Stimulated activated naive B cell treated with anti-CD40 and anti-IgM and Interleukin-4, amounts not matched to agents 10 μg/mL and 1 μg/mL and 100 μg/mL, for 72 hours (primary cell): Measurements from ENCODE around the gene BAIAP2.

Experiments used
- ATAC-seq, 2 donors: fragments of 150-1000 bp; cut with Tn5 transposase; replicated peaks; 2 replicates each; pipeline ENCODE4 v1.10.0; 2021; ENCODE audit warnings: moderate library complexity in 1 of 2
- DNase-seq: peaks from one replicate; pipeline ENCODE4 v3.0.0; 2021
- H3K27ac Mint-ChIP-seq: one replicate; pipeline ENCODE4 v1.8.0; 2022; ENCODE audit warnings: mild to moderate bottlenecking, mixed read lengths
- H3K27me3 Mint-ChIP-seq, 2 donors: one replicate each; pipeline ENCODE4 v1.8.0; 2022; ENCODE audit warnings: mixed read lengths in 2 of 2
- H3K36me3 Mint-ChIP-seq, 2 donors: one replicate each; pipeline ENCODE4 v1.8.0; 2022; ENCODE audit warnings: mixed read lengths in 2 of 2, mild to moderate bottlenecking in 1 of 2
- H3K4me1 Mint-ChIP-seq, 2 donors: one replicate each; pipeline ENCODE4 v1.8.0; 2022; ENCODE audit warnings: mixed read lengths in 2 of 2, mild to moderate bottlenecking in 1 of 2
- H3K4me3 Mint-ChIP-seq, 2 donors: one replicate each; pipeline ENCODE4 v1.8.0; 2022; ENCODE audit warnings: mild to moderate bottlenecking in 2 of 2, mixed read lengths in 2 of 2, moderate library complexity in 1 of 2
- H3K9me3 Mint-ChIP-seq, 2 donors: one replicate each; pipeline ENCODE4 v1.8.0; 2022; ENCODE audit warnings: mixed read lengths in 2 of 2, mild to moderate bottlenecking in 1 of 2

BAIAP2 gene

GRCh38 chr17:81034779-81035520 lies at the start of gene BAIAP2:
TSS of gene BAIAP2 (plus strand) at chr17:81035151. CDS start at chr17:81035255, 104 bp downstream.
- Mint-ChIP-seq H3K9me3 (no peaks in the 10 kb centered on the region), H3K27me3 (peaks cover 65 to 81% of the 10 kb centered on the region in 2 donors), H3K27ac (no peak within 1 kb of the TSS), H3K4me1 (peaks cover 14 to 24% of the 10 kb centered on the region in 2 donors), H3K36me3 (no peaks in the 10 kb centered on the region), H3K4me3 (peak within 1 kb of the TSS; percentile 83 to 85)
- ATAC-seq (peak; percentile 88 to 89), DNase-seq (peak; percentile 84)

- Mint-ChIP-seq H3K27ac (no peak overlapping the region), H3K4me3 (no peak overlapping the region), H3K27me3 (no peaks in the 10 kb centered on the region), H3K9me3 (no peaks in the 10 kb centered on the region), H3K4me1 (peaks cover 19 to 47% of the 10 kb centered on the region in 2 donors), H3K36me3 (no peaks in the 10 kb centered on the region)
- ATAC-seq: no peak
- no peak for DNase-seq
Observed at GRCh38 chr17:80986046-80986445, 48.9 kb upstream of the BAIAP2 start.

DNA sequence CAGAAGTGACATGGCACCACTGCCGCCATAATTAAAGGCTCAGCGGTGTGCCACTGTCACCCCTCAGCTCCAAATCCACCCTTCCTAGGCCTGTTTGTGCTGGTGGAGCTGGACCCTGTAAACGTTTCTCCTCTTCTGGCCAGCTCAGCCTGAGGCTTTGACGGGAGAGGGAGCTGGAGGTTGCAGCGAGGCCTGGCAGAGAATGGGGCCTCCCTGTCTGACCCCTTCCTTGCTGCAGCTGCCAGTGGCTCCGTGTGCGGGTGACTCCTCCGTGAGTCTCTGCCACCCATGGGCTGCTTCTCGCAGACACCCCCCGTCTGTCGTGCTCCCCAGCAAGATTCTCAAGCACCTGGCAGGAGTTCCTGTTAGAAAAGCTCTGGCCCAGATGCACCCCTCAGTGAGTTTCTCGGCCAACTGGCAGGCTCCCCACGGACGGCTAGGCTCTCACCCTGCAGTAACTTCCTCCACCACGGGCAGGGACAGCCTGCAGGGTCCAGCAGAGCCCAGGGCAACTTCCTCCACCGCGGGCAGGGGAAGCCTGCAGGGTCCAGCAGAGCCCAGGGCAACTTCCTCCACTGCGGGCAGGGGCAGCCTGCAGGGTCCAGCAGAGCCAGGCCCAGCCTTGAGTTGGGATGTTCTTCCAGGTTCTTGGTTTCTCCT lies 48.0 kb upstream of the BAIAP2 start:
- Mint-ChIP-seq H3K36me3 (no peaks in the 10 kb centered on the region), H3K27me3 (no peaks in the 10 kb centered on the region), H3K27ac (peak overlapping the region; percentile 63), H3K9me3 (no peaks in the 10 kb centered on the region), H3K4me3 (peak overlapping the region; percentile 44), H3K4me1 (peaks cover 19 to 48% of the 10 kb centered on the region in 2 donors)
- peak; percentile 38 for ATAC-seq
- DNase-seq: no peak

DNA sequence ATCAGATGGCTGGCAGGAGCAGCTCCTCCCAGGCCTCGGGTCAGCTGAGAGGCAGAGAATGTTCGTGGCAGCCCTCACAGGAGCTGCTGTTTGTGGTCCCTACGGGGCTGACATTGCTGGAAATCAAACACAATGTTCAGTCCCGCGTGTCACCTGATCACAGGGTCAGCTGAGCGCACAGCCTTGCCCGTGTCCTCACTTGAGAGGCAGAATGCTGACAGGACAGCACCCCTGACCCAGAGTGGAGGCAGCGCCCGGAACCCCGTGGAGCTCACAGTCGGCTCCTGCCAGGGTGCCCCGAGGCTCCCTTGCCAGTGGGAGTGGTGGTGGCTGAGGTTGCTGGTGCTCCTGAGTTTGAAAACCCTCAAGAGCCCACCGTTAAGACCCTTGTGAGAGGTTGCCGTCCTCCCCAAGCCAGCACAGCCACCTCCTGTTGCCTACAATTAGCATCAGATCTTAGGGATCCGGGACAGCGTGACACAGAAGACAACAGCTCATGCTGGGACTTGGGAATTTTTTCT lies 47.0 kb upstream of the BAIAP2 start:
- Mint-ChIP-seq H3K4me1 (peaks cover 22 to 55% of the 10 kb centered on the region in 2 donors), H3K9me3 (no peaks in the 10 kb centered on the region), H3K27ac (peak overlapping the region; percentile 56), H3K36me3 (no peaks in the 10 kb centered on the region), H3K4me3 (no peak overlapping the region), H3K27me3 (no peaks in the 10 kb centered on the region)
- peak; percentile 6 to 16 for ATAC-seq
- no peak for DNase-seq

DNA sequence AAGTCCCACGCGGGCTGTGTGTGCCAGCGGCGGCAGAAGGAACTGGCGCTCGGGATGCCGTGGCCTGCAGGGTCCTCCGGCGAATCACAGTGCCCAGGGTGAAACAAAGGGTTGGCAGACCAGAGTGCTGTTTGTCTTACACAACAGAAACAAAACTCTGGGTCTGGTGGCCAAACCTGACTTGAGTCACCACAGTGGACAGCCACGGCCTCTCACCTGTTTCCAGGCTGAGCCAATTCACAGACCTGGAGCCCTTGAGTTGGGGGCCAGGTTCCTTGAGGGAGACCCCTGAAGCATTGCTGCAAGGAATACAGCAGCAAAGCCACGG lies 45.4 kb upstream of the BAIAP2 start:
- Mint-ChIP-seq H3K27me3 (no peaks in the 10 kb centered on the region), H3K4me1 (peaks cover 26 to 63% of the 10 kb centered on the region in 2 donors), H3K4me3 (no peak overlapping the region), H3K9me3 (no peaks in the 10 kb centered on the region), H3K27ac (no peak overlapping the region), H3K36me3 (peaks cover 0 to 3% of the 10 kb centered on the region in 2 donors)
- DNase-seq: no peak
- ATAC-seq: no peak

- H3K27ac Mint-ChIP-seq: peak overlapping the region; percentile 88
- DNase-seq (no peak), ATAC-seq (peak; percentile 2 to 8)
- H3K27me3 Mint-ChIP-seq: no peaks in the 10 kb centered on the region
- H3K36me3 Mint-ChIP-seq: peaks cover 11 to 12% of the 10 kb centered on the region in 2 donors
- H3K4me1 Mint-ChIP-seq: peaks cover 26 to 57% of the 10 kb centered on the region in 2 donors
- no peaks in the 10 kb centered on the region for H3K9me3 Mint-ChIP-seq
- peak overlapping the region; percentile 81 to 82 for H3K4me3 Mint-ChIP-seq
Observed at GRCh38 chr17:80990921-80991644, 43.9 kb upstream of the BAIAP2 start.

DNA sequence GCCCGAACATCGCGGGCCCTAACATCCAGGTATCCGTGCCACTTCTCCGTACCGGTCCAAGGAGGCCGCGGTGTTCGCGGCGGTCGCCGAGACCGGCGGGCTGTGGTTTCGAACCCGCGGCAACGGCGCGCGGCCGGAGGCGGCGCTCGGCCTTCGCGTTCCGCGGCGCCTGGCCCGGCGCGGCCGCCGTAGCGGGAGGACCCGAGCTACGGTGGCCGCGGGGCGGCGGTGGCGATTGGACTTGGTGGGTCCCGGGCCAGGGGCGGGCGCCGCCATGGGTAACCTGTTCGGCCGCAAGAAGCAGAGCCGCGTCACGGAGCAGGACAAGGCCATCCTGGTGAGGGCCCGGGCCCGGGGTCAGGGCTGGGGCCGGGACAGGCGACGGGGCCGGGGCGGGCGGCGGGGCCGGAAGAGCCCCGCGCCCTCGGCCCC lies 43.3 kb upstream of the BAIAP2 start, which contains the start of gene CHMP6:
Gene CHMP6, plus strand, starts transcription at position 197 of the 432 bp plus-strand sequence. Its CDS starts 78 bp downstream, at position 275.
- peak; percentile 73 for DNase-seq
- Mint-ChIP-seq H3K9me3 (no peaks in the 10 kb centered on the region), H3K27ac (peak within 1 kb of the TSS; percentile 88), H3K4me3 (peak within 1 kb of the TSS; percentile 81 to 82), H3K4me1 (peaks cover 26 to 52% of the 10 kb centered on the region in 2 donors), H3K27me3 (no peaks in the 10 kb centered on the region), H3K36me3 (peaks cover 16 to 17% of the 10 kb centered on the region in 2 donors)
- ATAC-seq: peak; percentile 55 to 70

GRCh38 chr17:80992077-80992947 lies 42.6 kb upstream of the BAIAP2 start:
- ATAC-seq: peak; percentile 25 to 42
- no peak for DNase-seq
- H3K27ac Mint-ChIP-seq: peak overlapping the region; percentile 37
- H3K4me3 Mint-ChIP-seq: peak overlapping the region; percentile 76 to 81
- peaks cover 20 to 21% of the 10 kb centered on the region in 2 donors for H3K36me3 Mint-ChIP-seq
- peaks cover 19 to 45% of the 10 kb centered on the region in 2 donors for H3K4me1 Mint-ChIP-seq
- H3K9me3 Mint-ChIP-seq: no peaks in the 10 kb centered on the region
- no peaks in the 10 kb centered on the region for H3K27me3 Mint-ChIP-seq

DNA sequence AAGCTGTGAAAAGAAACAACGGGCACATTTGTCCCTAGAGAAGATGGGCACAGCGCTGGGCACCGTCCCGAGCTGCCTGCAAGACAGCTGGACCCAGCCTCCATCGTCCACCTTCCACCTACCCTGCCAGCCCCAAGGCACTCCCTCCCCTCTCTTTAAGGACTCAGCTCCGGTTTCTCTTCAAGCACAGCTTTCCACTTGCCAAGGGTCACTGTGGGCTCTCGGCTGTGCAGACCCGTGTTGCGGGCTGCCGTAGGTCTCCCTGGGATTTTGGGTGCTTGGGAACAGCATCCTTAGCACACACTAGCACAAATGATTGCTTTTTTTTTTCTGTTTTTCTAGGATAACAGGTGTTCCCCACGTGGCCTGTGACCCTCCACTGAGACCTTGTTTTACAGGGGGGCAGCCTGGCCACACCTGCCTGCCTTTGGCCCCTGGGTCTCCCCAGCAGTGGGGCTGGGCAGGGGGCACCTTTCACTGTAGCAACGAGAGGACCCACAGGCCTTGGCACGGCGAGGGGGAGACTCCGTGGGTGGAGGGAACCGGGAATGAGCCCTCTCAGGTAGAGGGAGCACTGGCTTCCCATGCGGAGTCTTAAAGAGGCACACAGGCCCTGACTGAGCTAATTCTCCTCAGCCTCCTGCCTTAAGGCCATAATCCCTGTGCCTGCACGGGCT lies 41.9 kb upstream of the BAIAP2 start:
- ATAC-seq (no peak), DNase-seq (no peak)
- H3K27ac Mint-ChIP-seq: peak overlapping the region; percentile 37
- no peaks in the 10 kb centered on the region for H3K9me3 Mint-ChIP-seq
- H3K27me3 Mint-ChIP-seq: no peaks in the 10 kb centered on the region
- peak overlapping the region; percentile 76 to 81 for H3K4me3 Mint-ChIP-seq
- H3K36me3 Mint-ChIP-seq: peaks cover 20 to 21% of the 10 kb centered on the region in 2 donors
- H3K4me1 Mint-ChIP-seq: peaks cover 14 to 38% of the 10 kb centered on the region in 2 donors

GRCh38 chr17:80995131-80995530 lies 39.8 kb upstream of the BAIAP2 start:
- Mint-ChIP-seq H3K9me3 (no peaks in the 10 kb centered on the region), H3K27me3 (no peaks in the 10 kb centered on the region), H3K27ac (no peak overlapping the region), H3K36me3 (peaks cover 33 to 35% of the 10 kb centered on the region in 2 donors), H3K4me1 (peaks cover 10 to 25% of the 10 kb centered on the region in 2 donors), H3K4me3 (no peak overlapping the region)
- ATAC-seq: no peak
- DNase-seq: no peak

DNA sequence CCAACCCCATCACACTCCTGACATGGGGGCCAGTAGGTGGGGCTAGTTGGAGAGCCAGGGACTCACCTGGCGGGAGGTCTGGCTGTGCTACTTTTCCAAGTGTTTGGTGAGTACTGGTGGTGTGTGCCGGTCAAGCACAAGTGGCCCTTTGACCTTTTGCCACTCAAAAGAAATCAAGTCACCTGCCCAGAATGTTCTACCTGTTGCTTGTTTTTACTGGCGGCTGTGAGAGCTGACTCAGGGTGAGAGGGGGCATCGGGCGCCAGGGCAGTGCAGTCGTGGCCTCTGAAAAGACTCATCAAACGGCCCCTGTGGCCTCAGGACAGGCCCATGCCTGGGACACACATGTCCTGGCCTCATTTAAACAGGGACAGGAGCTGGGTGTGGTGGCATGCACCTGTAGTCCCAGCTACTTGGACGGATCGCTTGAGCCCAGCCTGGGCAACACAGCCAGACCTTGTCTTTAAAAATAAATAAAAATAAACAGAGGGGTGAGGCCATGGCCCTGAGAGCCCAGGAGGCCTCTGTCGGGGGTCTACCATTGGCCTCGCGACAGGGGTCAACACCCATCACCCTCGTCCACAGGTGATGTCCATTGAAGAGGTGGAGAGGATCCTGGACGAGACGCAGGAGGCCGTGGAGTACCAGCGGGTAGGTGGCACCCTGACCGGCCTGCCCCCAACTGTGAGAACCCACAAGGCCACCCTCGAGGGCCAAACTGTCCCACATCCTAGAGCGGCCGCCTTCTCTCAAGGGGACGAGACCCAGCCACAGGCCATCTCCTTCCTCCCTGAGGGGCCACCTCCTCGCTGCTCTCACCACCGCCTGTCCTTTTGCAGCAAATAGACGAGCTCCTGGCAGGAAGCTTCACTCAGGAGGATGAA lies 38.3 kb upstream of the BAIAP2 start:
- DNase-seq (no peak), ATAC-seq (no peak)
- Mint-ChIP-seq H3K9me3 (no peaks in the 10 kb centered on the region), H3K4me3 (no peak overlapping the region), H3K4me1 (peaks cover 9 to 15% of the 10 kb centered on the region in 2 donors), H3K27me3 (peaks cover 0 to 6% of the 10 kb centered on the region in 2 donors), H3K36me3 (peaks cover 35 to 41% of the 10 kb centered on the region in 2 donors), H3K27ac (no peak overlapping the region)

- no peak overlapping the region for H3K27ac Mint-ChIP-seq
- no peaks in the 10 kb centered on the region for H3K9me3 Mint-ChIP-seq
- no peak overlapping the region for H3K4me3 Mint-ChIP-seq
- peaks cover 35 to 41% of the 10 kb centered on the region in 2 donors for H3K36me3 Mint-ChIP-seq
- H3K27me3 Mint-ChIP-seq: peaks cover 0 to 10% of the 10 kb centered on the region in 2 donors
- peaks cover 9 to 17% of the 10 kb centered on the region in 2 donors for H3K4me1 Mint-ChIP-seq
- DNase-seq (no peak), ATAC-seq (no peak)
Observed at GRCh38 chr17:80997424-80998117, 37.4 kb upstream of the BAIAP2 start.
